ENCODE results near the gene SKI.

- TF ChIP-seq, protein P1, sequence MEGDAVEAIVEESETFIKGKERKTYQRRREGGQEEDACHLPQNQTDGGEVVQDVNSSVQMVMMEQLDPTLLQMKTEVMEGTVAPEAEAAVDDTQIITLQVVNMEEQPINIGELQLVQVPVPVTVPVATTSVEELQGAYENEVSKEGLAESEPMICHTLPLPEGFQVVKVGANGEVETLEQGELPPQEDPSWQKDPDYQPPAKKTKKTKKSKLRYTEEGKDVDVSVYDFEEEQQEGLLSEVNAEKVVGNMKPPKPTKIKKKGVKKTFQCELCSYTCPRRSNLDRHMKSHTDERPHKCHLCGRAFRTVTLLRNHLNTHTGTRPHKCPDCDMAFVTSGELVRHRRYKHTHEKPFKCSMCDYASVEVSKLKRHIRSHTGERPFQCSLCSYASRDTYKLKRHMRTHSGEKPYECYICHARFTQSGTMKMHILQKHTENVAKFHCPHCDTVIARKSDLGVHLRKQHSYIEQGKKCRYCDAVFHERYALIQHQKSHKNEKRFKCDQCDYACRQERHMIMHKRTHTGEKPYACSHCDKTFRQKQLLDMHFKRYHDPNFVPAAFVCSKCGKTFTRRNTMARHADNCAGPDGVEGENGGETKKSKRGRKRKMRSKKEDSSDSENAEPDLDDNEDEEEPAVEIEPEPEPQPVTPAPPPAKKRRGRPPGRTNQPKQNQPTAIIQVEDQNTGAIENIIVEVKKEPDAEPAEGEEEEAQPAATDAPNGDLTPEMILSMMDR (conservative IDR thresholded peaks at IDR 0.05; ENCODE audit: low read depth, low read length) = no peak
- no peak for TF ChIP-seq EZH2 (IDR thresholded peaks at IDR 0.05; ENCODE audit: low read length, unreplicated experiment)
Observed at GRCh38 chr1:2277741-2278488, 49.8 kb downstream of the SKI start.
